Bronchial epithelial cell (primary cell): Measurements from ENCODE around the gene PCNX1. TPM values are rescaled to one million over a fixed set of nuclear protein-coding genes. Genes with fewer than 3 reads are reported as not detected.
A peak's percentile ranks its signal among the peaks of the same experiment; 100 is the strongest.

ENCODE experiments used
- DNase-seq: peaks from one replicate; pipeline ENCODE4 v3.0.0-alpha.2; 2010; ENCODE audit warnings: low read depth
- FAIRE-seq: peaks from 2 replicates; lab custom pipeline; 2011; peaks lifted over from hg19 to GRCh38; lab: Jason Lieb, UNC
- H3K27me3 ChIP-seq: 2 replicates; pipeline ENCODE4 v1.5.1; 2011; ENCODE audit warnings: low read length; ENCODE audit not compliant: control insufficient read depth, insufficient read depth
- H3K36me3 ChIP-seq: 2 replicates; pipeline ENCODE4 v1.5.1; 2011; ENCODE audit warnings: low read length; ENCODE audit not compliant: control insufficient read depth, insufficient read depth
- H3K4me3 ChIP-seq: 2 replicates; pipeline ENCODE4 v1.5.1; 2011; ENCODE audit warnings: mild to moderate bottlenecking, low read depth, low read length, control low read depth
- total RNA-seq: library from RNA; depleted of rRNA; stranded (reverse); fragments of >200 nt; gene quantifications from 2 replicates; pipeline ENCODE4 v1.2.1, GENCODE V29; 2014
- TF ChIP-seq, protein P1 (sequence below): IDR thresholded peaks from 2 replicates; pipeline ENCODE4 v1.5.1; 2011; ENCODE audit warnings: mild to moderate bottlenecking, moderate library complexity, low read length, control low read depth, inconsistent platforms; ENCODE audit not compliant: insufficient read depth, severe bottlenecking

The PCNX1 gene
- total RNA-seq, 1 donor from 2014 or later: 24.5 TPM

DNA sequence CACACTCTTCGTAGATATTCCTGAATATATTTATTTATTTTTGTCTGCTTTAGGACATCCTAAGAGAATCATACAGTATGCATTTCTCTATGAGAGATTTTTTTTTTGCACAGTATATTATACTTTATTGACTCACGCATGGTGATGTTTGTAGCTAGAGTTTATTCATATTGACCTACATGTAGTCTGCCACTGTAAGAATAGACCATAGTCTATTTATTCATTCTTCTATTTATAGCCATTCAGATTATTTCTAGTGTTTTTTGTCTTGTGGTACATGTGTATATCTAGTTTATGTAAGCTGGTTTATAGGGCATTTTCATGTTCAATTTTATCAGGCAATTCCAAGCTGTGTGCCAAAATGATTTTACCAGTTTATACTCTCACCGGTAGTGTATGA is 45.2 kb downstream of the PCNX1 start:
- TF ChIP-seq, protein P1, sequence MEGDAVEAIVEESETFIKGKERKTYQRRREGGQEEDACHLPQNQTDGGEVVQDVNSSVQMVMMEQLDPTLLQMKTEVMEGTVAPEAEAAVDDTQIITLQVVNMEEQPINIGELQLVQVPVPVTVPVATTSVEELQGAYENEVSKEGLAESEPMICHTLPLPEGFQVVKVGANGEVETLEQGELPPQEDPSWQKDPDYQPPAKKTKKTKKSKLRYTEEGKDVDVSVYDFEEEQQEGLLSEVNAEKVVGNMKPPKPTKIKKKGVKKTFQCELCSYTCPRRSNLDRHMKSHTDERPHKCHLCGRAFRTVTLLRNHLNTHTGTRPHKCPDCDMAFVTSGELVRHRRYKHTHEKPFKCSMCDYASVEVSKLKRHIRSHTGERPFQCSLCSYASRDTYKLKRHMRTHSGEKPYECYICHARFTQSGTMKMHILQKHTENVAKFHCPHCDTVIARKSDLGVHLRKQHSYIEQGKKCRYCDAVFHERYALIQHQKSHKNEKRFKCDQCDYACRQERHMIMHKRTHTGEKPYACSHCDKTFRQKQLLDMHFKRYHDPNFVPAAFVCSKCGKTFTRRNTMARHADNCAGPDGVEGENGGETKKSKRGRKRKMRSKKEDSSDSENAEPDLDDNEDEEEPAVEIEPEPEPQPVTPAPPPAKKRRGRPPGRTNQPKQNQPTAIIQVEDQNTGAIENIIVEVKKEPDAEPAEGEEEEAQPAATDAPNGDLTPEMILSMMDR: no peak
- H3K27me3 ChIP-seq: no peaks in the 10 kb centered on the region
- no peak for DNase-seq
- peaks cover 3% of the 10 kb centered on the region for H3K36me3 ChIP-seq
- FAIRE-seq: no peak
- H3K4me3 ChIP-seq: no peak overlapping the region

DNA sequence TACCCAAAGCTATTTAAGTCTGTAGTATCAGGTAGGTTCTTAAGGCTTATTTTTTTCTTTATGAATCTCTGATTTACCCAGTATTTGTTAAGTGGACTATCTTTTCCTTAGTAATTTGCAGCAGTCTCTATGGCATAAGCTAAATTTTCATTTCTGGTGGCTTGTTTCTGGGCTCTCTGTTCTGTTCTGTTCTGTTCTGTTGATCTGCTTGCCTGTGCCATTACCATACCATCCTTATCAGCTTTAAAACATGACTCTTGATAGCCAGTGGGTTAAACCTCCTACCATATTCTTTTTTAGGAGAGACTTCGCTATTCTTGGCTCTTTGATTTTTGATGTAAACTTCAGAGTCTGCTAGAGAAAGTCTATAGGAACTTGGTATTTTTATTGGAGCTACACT is 46.8 kb downstream of the PCNX1 start:
- Histone ChIP-seq H3K4me3 (no peak overlapping the region), H3K27me3 (no peaks in the 10 kb centered on the region), H3K36me3 (peaks cover 2% of the 10 kb centered on the region)
- DNase-seq: no peak
- TF ChIP-seq, protein P1: no peak
- no peak for FAIRE-seq

DNA sequence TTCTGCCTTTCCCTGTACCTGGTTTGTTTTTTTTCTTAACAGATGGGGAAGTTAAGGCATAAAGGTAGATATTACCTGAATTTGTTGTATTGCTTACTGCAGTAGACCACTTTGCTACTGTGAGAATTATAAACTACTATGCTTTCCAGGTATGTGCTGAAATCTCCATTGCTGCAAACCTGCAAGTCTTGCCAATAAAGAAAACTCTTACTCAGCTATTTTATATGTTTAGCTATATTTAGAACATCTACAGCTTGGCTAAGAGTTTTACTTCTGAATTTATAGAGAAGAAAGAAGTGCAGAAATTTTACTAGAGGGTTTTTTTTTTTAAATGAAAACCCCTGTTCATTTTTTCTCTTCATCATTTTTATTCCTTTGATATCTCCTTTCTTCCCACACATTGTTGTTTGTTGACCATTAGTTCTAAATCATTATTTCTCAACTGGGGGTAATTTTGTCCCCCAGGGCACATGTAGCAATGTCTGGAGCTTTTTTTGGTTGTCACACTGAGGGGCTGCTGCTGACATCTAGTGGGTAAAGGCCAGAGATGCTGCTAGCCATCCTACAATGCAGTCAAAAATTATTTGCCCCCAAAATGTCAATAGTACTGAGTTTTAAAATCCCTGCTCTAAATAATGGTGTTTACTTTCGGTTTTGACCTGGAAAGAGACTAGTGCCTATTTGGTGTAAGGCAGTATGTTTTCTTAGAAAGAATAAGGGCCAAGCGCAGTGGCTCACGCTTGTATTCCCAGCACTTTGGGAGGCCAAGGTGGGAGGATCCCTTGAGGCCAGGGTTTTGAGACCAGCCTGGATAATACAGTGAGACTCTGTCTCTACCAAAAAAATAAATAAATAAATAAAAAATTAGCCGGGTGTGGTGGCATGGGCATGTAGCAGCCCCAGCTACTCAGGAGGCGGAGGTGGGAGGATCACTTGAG is 48.6 kb downstream of the PCNX1 start:
- no peaks in the 10 kb centered on the region for H3K27me3 ChIP-seq
- DNase-seq (peak; percentile 23), FAIRE-seq (no peak)
- TF ChIP-seq, protein P1: peak; percentile 40
- H3K4me3 ChIP-seq: no peak overlapping the region
- no peaks in the 10 kb centered on the region for H3K36me3 ChIP-seq

DNA sequence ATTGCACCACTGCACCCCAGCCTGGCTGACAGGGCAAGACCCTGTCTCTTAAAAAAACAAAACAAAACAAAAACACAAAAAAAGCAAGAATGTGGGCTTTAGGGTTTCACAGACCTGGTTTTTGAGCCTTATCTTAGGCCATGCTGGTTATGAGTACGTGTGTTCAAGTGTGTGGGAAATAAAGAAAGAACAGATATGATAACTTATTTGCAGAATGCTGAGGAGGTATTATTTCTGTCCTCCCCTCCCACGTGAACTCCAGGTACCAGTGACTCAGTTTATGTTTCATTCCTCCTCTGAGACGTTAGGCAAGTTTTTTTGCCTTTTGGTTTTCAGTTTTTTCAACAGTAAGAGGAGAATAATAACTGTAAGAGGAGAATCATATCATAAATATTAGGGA is 49.3 kb downstream of the PCNX1 start:
- DNase-seq: no peak
- Histone ChIP-seq H3K36me3 (no peaks in the 10 kb centered on the region), H3K27me3 (no peaks in the 10 kb centered on the region), H3K4me3 (no peak overlapping the region)
- no peak for FAIRE-seq
- TF ChIP-seq, protein P1: no peak

DNA sequence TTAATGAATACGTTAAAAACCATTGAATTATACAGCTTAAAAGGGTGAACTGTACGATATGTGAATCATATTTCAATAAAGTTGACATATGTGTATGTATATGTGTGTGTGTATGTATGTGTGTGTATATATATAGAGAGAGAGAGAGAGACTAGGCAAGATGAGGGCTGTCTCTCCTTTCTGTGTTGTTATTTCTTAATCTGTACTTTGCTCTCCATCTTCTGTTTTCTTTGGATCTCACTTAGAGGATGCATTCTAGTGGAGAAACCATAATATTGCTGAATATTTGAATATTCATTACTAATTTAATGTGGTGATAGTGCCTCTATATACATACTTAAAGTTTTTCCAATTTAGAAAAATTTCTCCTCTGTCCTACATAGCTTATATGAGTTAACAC is 50.5 kb downstream of the PCNX1 start:
- TF ChIP-seq, protein P1: no peak
- no peaks in the 10 kb centered on the region for H3K27me3 ChIP-seq
- H3K36me3 ChIP-seq: peaks cover 1% of the 10 kb centered on the region
- no peak overlapping the region for H3K4me3 ChIP-seq
- no peak for FAIRE-seq
- no peak for DNase-seq

DNA sequence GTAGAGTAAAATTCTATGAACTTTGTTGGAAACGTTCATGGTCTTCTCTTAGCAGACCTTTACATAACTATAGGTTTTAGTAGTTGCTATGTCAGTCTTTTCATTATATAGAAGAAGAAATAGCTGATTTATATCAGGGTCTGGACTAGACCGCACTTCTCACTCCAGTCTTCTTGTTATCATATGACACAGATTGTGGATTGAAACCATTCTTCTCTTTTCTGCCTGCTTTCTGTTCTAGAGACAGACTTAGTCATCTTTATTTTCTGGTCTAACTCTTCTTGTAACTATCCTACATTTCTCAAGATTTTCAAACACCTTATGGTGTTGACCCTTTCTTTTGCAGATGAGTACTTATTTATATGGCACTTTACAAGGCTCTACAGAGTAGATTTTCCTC is 55.7 kb downstream of the PCNX1 start:
- DNase-seq: no peak
- FAIRE-seq: no peak
- H3K27me3 ChIP-seq: no peaks in the 10 kb centered on the region
- TF ChIP-seq, protein P1: no peak
- H3K36me3 ChIP-seq: peaks cover 1% of the 10 kb centered on the region
- H3K4me3 ChIP-seq: no peak overlapping the region
